Right hindlimb (tissue), 1 donor: Measurements from ENCODE around the gene RAVER2.
A peak's percentile ranks its signal among the peaks of the same experiment; 100 is the strongest.
"Not testable (repeated sequence)": the region's sequence is repeated elsewhere in the genome, so short reads cannot be mapped to it uniquely, and the experiment has no call there.

ENCODE experiments used
- DNase-seq: peaks from one replicate; pipeline ENCODE4 v3.0.0-alpha.2; 2018

The RAVER2 gene, protein sequence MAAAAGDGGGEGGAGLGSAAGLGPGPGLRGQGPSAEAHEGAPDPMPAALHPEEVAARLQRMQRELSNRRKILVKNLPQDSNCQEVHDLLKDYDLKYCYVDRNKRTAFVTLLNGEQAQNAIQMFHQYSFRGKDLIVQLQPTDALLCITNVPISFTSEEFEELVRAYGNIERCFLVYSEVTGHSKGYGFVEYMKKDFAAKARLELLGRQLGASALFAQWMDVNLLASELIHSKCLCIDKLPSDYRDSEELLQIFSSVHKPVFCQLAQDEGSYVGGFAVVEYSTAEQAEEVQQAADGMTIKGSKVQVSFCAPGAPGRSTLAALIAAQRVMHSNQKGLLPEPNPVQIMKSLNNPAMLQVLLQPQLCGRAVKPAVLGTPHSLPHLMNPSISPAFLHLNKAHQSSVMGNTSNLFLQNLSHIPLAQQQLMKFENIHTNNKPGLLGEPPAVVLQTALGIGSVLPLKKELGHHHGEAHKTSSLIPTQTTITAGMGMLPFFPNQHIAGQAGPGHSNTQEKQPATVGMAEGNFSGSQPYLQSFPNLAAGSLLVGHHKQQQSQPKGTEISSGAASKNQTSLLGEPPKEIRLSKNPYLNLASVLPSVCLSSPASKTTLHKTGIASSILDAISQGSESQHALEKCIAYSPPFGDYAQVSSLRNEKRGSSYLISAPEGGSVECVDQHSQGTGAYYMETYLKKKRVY

DNA sequence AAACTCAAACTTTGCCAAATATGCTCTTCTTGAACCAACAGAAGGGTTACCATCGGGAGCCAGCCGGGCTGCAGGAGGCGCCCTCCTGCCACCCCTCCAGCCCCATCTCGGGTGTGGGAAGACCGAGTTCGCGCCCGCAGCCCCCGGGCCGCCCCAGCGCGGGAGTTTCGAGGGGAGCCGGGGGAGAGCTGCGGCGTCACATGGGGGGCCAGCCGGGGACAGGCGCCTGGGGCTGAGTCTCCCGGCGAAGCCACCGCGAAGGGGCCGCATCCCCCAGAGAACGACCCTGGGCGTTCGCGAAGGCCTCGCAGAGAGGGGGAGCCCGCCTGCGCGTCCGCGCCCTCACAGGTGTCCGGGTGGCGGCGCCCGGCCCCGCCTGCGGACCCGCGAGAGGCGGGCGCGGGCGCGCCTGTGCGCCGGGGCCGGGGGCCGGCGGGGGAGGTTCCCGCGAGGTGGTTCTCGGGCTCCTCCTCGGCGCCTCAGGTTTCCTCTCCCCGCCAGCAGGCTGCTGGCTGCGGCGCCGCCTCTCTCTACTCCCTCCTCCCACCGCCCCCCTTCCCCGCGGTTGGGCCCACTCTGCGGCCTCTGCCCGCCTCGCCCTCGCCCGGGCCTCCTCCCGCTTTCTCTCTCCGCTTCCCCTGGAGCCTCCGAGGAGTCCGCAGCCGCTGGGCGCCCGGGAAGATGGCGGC lies at the start of gene RAVER2:
TSS of gene RAVER2 (plus strand) at position 584 of the 689 bp plus-strand sequence. CDS start at position 682, 98 bp downstream.
- DNase-seq: peak; percentile 92

DNA sequence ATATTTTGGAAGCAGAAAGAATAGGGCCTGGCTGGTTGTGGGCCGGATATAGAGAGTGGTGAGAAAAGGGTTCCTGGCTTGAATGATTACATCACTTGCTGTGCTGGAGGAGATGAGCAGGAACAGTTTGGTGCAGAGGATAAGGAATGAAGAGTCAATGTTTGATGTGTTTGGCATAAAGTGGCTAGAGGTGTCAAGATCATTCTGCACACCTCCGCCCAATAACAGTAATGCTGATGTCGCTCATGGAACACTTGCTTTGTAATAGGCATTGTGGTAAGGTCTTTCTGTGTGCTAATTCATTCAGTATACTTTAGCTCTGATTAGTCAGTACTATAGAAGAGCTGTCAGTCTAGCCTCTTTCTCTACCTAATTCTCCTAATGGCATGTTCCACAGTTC lies 48.0 kb upstream of the RAVER2 start:
- DNase-seq: no peak

DNA sequence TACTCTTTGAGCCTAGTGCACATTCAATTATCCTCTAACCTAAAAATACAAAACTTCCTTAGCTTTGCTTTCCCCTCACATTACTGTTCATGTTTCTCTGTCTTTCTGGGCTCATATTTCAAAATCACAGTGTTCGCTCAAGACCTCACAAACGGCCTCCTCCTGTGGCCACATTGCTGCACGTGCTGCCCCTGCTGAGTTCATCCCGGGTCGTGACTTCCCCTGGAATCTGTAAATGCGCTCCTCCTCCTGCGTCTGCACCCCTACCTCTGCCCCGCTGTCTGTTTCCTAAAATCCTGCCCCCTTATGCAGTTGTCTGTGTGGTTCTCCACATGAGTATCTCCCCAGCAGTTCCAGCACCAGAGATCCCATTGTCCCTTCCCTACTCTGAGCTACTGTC lies 45.5 kb upstream of the RAVER2 start:
- no peak for DNase-seq

GRCh38 chr1:64701071-64701470 lies 43.8 kb upstream of the RAVER2 start:
- DNase-seq: no peak

- DNase-seq: no peak
These were observed 43.0 kb upstream of the RAVER2 start for GRCh38 chr1:64701886-64702285.

DNA sequence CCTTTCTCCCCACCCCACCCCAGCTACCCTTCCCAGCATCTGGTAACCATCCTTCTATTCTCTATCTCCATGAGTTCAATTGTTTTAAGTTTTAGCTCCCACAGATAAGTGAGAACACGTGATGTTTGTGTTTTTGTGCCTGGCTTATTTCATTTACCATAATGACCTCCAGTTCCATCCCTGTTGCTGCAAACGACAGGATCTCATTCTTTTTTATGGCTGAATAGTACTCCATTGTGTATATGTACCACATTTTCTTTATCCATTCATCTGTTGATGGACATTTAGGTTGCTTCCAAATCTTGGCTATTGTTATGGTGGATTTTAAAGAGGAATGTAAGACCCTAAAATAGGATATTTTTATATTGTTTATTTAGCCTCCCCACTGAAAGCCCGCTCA lies 42.2 kb upstream of the RAVER2 start:
- DNase-seq: not testable (repeated sequence)

DNA sequence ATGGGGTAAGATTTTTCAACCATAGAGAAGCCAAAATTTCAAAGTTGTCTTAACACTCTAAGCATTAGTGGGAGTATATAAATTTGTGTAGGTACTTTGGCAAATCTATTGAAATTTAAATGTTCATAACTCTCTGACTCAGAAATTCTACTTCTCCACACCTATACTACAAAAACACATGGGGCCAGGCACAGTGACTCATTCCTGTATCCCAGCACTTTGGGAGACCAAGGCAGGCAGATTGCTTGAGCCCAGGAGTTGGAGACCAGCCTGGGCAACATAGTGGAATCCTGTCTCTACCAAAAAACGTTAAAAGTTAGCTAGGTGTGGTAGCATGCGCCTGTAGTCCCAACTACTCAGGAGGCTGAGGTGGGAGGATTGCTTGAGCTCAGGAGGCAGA lies 41.3 kb upstream of the RAVER2 start:
- no peak for DNase-seq

DNA sequence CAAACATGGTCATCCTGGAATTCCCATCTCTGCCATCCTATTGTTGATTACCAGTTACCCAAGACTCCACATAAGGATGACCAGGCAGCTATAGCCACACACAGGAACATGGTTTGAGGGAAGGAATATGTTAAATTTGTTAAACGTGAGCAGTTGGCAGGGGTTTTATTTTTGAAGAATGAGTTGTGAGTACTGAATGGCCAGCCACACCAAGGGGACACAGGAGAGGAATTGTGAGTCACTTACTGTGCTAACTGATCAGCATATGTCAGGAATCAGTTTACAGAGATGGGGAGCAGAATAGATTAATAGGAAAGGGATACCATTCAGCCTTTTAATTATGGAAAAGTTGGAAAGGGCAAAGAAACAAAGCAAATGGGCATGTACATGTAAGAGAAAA lies 39.3 kb upstream of the RAVER2 start:
- no peak for DNase-seq

DNA sequence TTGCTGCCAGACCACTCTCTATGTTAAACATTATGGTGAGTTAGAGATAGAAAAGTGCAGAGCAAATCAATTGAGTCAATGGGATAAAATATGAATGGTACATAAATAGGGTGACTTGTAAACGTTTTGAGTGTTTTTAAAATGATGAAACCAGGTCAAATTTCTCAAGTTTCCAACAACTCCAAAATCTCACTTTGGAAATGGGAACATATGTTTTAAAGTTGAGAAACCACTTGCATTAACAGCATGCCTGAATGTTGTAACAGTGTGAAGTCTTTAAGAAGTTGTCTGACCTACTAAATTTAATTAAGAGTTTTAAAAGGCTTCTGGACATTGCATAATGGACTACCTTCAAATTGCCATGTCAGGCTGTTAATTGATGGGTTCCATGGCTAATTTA lies 33.6 kb upstream of the RAVER2 start:
- no peak for DNase-seq

DNA sequence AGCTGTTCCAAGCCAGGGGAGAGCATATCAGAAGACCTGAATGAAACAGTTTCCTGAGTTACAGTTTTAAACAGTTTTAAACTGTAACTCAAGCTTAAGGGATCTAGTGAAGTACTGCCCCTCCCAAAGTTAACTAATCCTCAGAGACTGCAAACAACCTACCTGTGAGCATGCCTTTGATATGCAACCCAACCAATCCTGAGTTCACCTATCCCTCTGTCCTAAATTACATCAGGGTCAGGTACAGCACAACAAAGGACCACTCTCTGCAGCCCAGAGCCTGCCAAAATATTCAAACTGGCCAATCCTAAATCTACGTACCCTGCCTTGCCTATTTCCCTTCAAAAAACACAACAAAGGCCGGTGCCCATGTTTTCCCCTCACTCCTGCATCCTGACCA lies 32.8 kb upstream of the RAVER2 start:
- no peak for DNase-seq

GRCh38 chr1:64715186-64715585 lies 29.7 kb upstream of the RAVER2 start:
- no peak for DNase-seq

DNA sequence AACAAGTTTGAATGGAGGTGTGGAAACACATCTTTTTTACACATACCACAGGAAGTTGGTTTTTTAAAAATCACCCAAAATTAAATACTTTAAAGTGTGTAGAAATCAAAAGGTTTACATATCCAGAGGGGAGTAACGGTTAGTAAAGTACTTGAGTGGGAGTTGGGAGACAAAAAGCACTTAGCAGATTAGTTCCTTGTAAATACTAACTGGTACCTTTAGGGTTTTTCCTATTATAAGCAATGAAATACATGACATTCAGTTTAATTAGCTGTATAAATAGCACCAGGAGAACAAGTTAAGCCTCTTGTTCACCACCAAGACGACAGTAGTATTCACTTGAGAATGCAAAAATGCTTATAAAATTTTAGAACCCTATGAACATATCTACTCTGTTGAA lies 23.7 kb upstream of the RAVER2 start:
- DNase-seq: no peak

DNA sequence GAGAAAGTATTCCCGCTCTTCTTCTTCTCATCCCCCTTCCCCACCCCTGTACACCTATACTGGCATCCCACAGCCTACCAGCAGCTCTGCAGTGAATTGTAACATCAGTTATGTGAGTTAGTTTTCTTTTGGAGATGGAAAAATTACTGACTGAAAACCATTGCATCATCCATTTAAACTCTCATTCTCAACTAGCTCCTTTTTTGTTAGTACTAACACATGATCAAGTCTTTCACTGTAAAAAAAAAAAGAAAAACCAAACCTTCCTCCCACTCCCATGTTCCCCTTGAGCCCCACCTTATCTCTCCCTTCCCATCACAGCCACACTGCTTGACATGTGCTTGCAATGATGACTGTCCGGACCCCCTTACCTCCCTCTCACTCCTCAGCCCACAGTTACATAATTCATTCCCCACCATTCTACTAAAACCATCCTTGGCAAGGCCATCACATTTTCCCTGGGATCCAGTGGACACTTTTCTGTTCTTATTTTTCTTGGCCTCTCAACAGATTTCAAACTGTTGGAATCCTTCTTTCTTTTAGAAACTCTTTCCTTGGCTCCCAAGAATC lies 23.2 kb upstream of the RAVER2 start:
- DNase-seq: no peak

- DNase-seq: no peak
These were observed 17.0 kb upstream of the RAVER2 start for GRCh38 chr1:64727861-64728260.

DNA sequence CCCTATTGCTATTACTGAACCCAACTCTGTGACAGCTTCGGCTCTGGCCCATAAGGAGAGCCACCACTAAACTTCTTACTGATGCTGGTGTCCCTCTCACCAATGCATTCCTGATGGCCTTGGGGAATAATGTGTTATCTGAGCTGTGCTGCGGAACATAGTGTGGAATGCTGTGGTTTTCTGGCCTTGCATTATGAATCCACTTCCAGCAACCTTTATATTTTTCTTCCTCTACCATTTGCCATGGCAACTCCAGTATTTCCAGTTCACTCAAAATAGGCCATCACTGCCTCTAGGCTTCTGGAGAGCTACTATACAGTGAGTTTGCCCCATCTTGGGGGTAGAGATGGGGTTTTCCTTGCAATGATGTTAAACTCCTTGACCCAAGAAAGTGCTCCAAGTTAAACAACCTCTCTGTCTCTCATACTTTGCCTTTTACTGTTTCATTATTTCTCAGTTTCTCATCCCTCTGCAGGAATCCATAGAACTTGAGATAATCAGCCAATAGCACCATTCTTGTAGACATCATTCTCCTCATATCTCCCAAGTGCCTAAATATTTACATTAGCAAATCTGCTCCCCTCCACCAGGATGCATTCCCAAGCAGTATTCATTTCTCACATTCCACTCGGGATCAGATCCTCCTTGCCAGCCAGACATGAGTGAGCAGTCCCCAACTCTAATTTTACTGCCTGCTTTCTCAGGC lies 11.1 kb upstream of the RAVER2 start:
- DNase-seq: no peak

GRCh38 chr1:64734287-64734652 lies 10.6 kb upstream of the RAVER2 start:
- DNase-seq: no peak

DNA sequence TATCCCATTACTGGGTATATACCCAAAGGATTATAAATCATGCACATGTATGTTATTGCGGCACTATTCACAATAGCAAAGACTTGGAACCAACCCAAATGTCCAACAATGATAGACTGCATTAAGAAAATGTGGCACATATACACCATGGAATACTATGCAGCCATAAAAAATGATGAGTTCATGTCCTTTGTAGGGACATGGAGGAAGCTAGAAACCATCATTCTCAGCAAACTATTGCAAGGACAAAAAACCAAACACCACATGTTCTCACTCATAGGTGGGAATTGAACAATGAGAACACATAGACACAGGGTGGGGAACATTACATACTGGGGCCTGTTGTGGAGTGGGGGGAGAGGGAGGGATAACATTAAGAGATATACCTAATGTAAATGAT lies 4.2 kb upstream of the RAVER2 start:
- not testable (repeated sequence) for DNase-seq

- no peak for DNase-seq
These were observed 852 bp upstream of the RAVER2 start for GRCh38 chr1:64743954-64744491.

- DNase-seq: peak; percentile 48
These were observed 508 bp downstream of the RAVER2 start for GRCh38 chr1:64745181-64745985.

GRCh38 chr1:64745986-64746940 lies 1.4 kb downstream of the RAVER2 start:
- no peak for DNase-seq
